ENCODE results near the gene ZNF598. TPM values are rescaled to one million over a fixed set of nuclear protein-coding genes. Genes with fewer than 3 reads are reported as not detected.

The ZNF598 gene
- total and polyA plus RNA-seq, 7 donors = 12.8 to 57.0 (median 20.3) TPM

DNA sequence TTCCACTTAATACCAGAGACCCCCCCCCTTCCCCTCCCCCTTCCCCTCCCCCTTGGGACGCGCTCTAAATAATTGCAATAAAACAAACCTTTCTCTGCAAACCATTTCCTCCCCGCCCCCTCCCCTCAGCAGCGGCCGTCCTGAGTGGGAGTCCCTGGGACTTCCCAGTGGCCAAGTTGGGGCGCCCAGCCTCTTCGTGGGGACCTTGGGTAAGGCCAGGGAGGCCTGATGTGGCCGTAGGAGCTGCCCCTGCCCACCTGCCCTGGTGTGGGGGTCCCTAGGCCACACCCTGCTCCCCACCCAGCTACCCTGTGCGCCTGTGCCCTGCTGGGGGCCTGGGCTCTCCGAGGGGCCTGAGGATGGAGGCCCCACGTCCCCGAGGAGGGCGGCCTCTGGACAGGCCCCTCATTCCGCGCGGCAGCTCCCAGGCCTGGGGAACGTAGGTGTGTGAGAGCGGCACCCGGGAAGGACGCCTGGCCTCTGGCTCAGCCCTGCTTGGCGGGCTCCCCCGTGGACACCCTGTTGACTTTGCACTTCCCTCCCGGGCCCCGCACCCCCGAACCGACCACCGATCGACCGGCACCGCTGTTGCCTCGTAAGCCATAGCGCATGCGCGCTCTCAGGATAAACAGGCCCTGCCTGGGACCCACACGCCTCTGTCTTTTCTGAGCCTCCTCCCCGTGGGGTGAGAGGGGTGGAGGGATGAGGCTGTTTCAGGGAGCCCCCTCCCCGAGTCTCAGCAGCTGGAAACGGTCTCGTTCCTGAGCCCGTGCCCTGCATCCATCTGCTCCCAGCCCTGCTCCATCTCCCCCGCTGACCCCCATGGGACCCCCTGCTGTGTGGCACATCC, 29.0 kb upstream of the ZNF598 start:
- Histone ChIP-seq H3K27me3 (no peaks in the 10 kb centered on the region), H3K9me3 (no peaks in the 10 kb centered on the region), H3K4me3 (no peak overlapping the region), H3K4me1 (peaks cover 0 to 78% (median 68%) of the 10 kb centered on the region in 4 donors), H3K36me3 (peaks cover 0 to 9% (median 3%) of the 10 kb centered on the region in 4 donors), H3K27ac (peak overlapping the region; percentile 69 to 83 (median 78))
- DNase-seq = peak; percentile 90
- TF ChIP-seq POLR2AphosphoS5 (IDR thresholded peaks at IDR 0.05) (no peak), EP300 (IDR thresholded peaks at IDR 0.05) (no peak), POLR2A (IDR thresholded peaks at IDR 0.05) (no peak)
- TF ChIP-seq, protein P1, sequence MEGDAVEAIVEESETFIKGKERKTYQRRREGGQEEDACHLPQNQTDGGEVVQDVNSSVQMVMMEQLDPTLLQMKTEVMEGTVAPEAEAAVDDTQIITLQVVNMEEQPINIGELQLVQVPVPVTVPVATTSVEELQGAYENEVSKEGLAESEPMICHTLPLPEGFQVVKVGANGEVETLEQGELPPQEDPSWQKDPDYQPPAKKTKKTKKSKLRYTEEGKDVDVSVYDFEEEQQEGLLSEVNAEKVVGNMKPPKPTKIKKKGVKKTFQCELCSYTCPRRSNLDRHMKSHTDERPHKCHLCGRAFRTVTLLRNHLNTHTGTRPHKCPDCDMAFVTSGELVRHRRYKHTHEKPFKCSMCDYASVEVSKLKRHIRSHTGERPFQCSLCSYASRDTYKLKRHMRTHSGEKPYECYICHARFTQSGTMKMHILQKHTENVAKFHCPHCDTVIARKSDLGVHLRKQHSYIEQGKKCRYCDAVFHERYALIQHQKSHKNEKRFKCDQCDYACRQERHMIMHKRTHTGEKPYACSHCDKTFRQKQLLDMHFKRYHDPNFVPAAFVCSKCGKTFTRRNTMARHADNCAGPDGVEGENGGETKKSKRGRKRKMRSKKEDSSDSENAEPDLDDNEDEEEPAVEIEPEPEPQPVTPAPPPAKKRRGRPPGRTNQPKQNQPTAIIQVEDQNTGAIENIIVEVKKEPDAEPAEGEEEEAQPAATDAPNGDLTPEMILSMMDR (IDR thresholded peaks at IDR 0.05) = no peak
- 73 to 76% methylated on average over 41 of the region's 41 CpGs for WGBS, 2 donors
- intact Hi-C loops (cut with DNase I) = no loop called here

DNA sequence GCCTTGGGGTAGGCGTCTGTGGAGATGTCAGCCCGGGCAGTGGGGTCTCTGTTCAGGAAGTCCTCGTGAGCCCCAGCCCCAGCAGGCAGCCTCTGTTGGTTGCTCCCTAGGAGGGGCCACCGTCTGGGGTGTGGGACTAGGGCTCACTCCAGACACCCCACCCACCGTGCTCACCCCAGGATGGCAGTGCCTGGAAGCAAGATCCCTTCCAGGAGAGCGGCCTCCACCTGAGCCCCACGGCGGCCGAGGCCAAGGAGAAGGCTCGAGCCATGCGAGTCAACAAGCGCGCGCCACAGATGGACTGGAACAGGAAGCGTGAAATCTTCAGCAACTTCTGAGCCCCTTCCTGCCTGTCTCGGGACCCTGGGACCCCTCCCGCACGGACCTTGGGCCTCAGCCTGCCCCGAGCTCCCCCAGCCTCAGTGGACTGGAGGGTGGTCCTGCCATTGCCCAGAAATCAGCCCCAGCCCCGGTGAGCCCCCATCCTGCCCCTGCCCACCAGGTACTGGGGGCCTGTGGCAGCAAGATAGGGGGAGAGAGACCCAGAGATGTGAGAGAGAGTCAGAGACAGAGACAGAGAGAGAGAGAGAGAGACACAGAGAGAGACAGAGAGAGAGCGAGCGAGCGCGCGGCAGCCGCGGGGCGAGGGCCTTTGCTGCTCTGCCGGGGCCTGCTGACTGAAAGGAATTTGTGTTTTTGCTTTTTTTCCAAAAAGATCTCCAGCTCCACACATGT, 28.2 kb upstream of the ZNF598 start:
- Histone ChIP-seq H3K27ac (peak overlapping the region; percentile 69 to 90 (median 82)), H3K4me3 (no peak overlapping the region), H3K27me3 (no peaks in the 10 kb centered on the region), H3K36me3 (peaks cover 0 to 6% (median 2%) of the 10 kb centered on the region in 4 donors), H3K9me3 (no peaks in the 10 kb centered on the region), H3K4me1 (peaks cover 0 to 79% (median 73%) of the 10 kb centered on the region in 4 donors)
- intact Hi-C loops (cut with DNase I) = no loop called here
- WGBS, 2 donors = 84 to 88% methylated on average over 29 of the region's 29 CpGs
- TF ChIP-seq, protein P1 (IDR thresholded peaks at IDR 0.05) = no peak
- TF ChIP-seq POLR2A (IDR thresholded peaks at IDR 0.05) = no peak
- no peak for DNase-seq

- WGBS, 2 donors = 85 to 89% methylated on average over 15 of the region's 15 CpGs
- Histone ChIP-seq H3K4me1 (peaks cover 0 to 81% (median 78%) of the 10 kb centered on the region in 4 donors), H3K27ac (peak overlapping the region; percentile 78 to 90 (median 82)), H3K36me3 (peaks cover 0 to 6% (median 2%) of the 10 kb centered on the region in 4 donors), H3K4me3 (no peak overlapping the region), H3K27me3 (no peaks in the 10 kb centered on the region), H3K9me3 (no peaks in the 10 kb centered on the region)
- intact Hi-C loops (cut with DNase I) = no loop called here
- TF ChIP-seq EP300 (IDR thresholded peaks at IDR 0.05) (no peak), POLR2AphosphoS5 (IDR thresholded peaks at IDR 0.05) (no peak), POLR2A (IDR thresholded peaks at IDR 0.05) (no peak)
- TF ChIP-seq, protein P1 (IDR thresholded peaks at IDR 0.05) = no peak
- DNase-seq = no peak
These were observed 27.5 kb upstream of the ZNF598 start for GRCh38 chr16:2037115-2037514.

GRCh38 chr16:2036200-2036966, 26.8 kb upstream of the ZNF598 start:
- TF ChIP-seq EP300 (IDR thresholded peaks at IDR 0.05) (no peak), POLR2A (IDR thresholded peaks at IDR 0.05) (no peak), POLR2AphosphoS5 (IDR thresholded peaks at IDR 0.05) (no peak)
- TF ChIP-seq, protein P1 (IDR thresholded peaks at IDR 0.05) = no peak
- H3K4me3 ChIP-seq = peak overlapping the region in 3 of 4 donors; percentile 4 to 30 (median 29)

More at GRCh38 chr16:2036200-2036966, 26.8 kb upstream of the ZNF598 start:
- WGBS, 2 donors = 83 to 87% methylated on average over 47 of the region's 47 CpGs
- H3K27me3 ChIP-seq = no peaks in the 10 kb centered on the region
- peaks cover 0 to 80% (median 78%) of the 10 kb centered on the region in 4 donors for H3K4me1 ChIP-seq
- H3K9me3 ChIP-seq = no peaks in the 10 kb centered on the region
- peaks cover 0 to 6% (median 2%) of the 10 kb centered on the region in 4 donors for H3K36me3 ChIP-seq
- H3K27ac ChIP-seq = peak overlapping the region; percentile 78 to 90 (median 82)
- intact Hi-C loops (cut with DNase I) = no loop called here
- peak; percentile 65 for DNase-seq
